ENCODE measurements around the gene RIT2. TPM values are rescaled to one million over a fixed set of nuclear protein-coding genes. Genes with fewer than 3 reads are reported as not detected.

Gene RIT2
- total and polyA plus RNA-seq, 7 donors: not detected

- no peak for DNase-seq
- Histone ChIP-seq H3K27me3 (ENCODE audit: insufficient read depth in 3 of 3, low read length in 2 of 3) (no peaks in the 10 kb centered on the region), H3K4me3 (no peak overlapping the region), H3K36me3 (ENCODE audit: insufficient read depth in 1 of 2, low read depth in 1 of 2) (no peaks in the 10 kb centered on the region), H3K4me1 (no peaks in the 10 kb centered on the region), H3K9me3 (no peaks in the 10 kb centered on the region), H3K27ac (no peak overlapping the region)
- intact Hi-C loops (cut with DNase I): no loop called here
- TF ChIP-seq CTCF (IDR thresholded peaks at IDR 0.05): no peak
- 48 to 79% (median 66%) methylated on average over 4 of the region's 4 CpGs for WGBS, 3 donors
- no peak for ATAC-seq
These were observed 46.7 kb downstream of the RIT2 start for GRCh38 chr18:43068781-43069180.

- WGBS, 3 donors: 74 to 90% (median 90%) methylated on average over 1 of the region's 1 CpG
- no peak for TF ChIP-seq CTCF (IDR thresholded peaks at IDR 0.05)
- intact Hi-C loops (cut with DNase I): no loop called here
- ATAC-seq (no peak), DNase-seq (no peak)
- Histone ChIP-seq H3K4me1 (no peaks in the 10 kb centered on the region), H3K27me3 (ENCODE audit: insufficient read depth in 3 of 3, low read length in 2 of 3) (no peaks in the 10 kb centered on the region), H3K9me3 (no peaks in the 10 kb centered on the region), H3K27ac (no peak overlapping the region), H3K36me3 (ENCODE audit: insufficient read depth in 1 of 2, low read depth in 1 of 2) (no peaks in the 10 kb centered on the region), H3K4me3 (no peak overlapping the region)
These were observed 47.9 kb downstream of the RIT2 start for GRCh38 chr18:43067570-43067969.

- intact Hi-C loops (cut with DNase I): no loop called here
- Histone ChIP-seq H3K4me3 (no peak overlapping the region), H3K27ac (no peak overlapping the region), H3K36me3 (ENCODE audit: insufficient read depth in 1 of 2, low read depth in 1 of 2) (no peaks in the 10 kb centered on the region), H3K9me3 (no peaks in the 10 kb centered on the region), H3K27me3 (ENCODE audit: insufficient read depth in 3 of 3, low read length in 2 of 3) (no peaks in the 10 kb centered on the region), H3K4me1 (no peaks in the 10 kb centered on the region)
- 81 to 84% (median 82%) methylated on average over 6 of the region's 6 CpGs for WGBS, 3 donors
- ATAC-seq (no peak), DNase-seq (no peak)
- TF ChIP-seq CTCF (IDR thresholded peaks at IDR 0.05): no peak
These were observed 53.7 kb downstream of the RIT2 start for GRCh38 chr18:43061816-43062215.

- Histone ChIP-seq H3K4me3 (no peak overlapping the region), H3K27ac (no peak overlapping the region), H3K36me3 (ENCODE audit: insufficient read depth in 1 of 2, low read depth in 1 of 2) (no peaks in the 10 kb centered on the region), H3K27me3 (ENCODE audit: insufficient read depth in 3 of 3, low read length in 2 of 3) (no peaks in the 10 kb centered on the region), H3K4me1 (no peaks in the 10 kb centered on the region), H3K9me3 (no peaks in the 10 kb centered on the region)
- WGBS, 3 donors: 80 to 95% (median 95%) methylated on average over 4 of the region's 4 CpGs
- TF ChIP-seq CTCF (IDR thresholded peaks at IDR 0.05): no peak
- intact Hi-C loops (cut with DNase I): no loop called here
- ATAC-seq: no peak
- no peak for DNase-seq
These were observed 54.2 kb downstream of the RIT2 start for GRCh38 chr18:43061318-43061717.

GRCh38 chr18:43060020-43060419 is 55.5 kb downstream of the RIT2 start:
- H3K9me3 ChIP-seq: no peaks in the 10 kb centered on the region
- no peak for DNase-seq
- H3K36me3 ChIP-seq (ENCODE audit: insufficient read depth in 1 of 2, low read depth in 1 of 2): no peaks in the 10 kb centered on the region
- H3K4me3 ChIP-seq: no peak overlapping the region
- intact Hi-C loops (cut with DNase I): no loop called here
- no peak for ATAC-seq
- 46 to 51% (median 47%) methylated on average over 1 of the region's 1 CpG for WGBS, 3 donors
- H3K27me3 ChIP-seq (ENCODE audit: insufficient read depth in 3 of 3, low read length in 2 of 3): no peaks in the 10 kb centered on the region
- TF ChIP-seq CTCF (IDR thresholded peaks at IDR 0.05): no peak
- no peak overlapping the region for H3K27ac ChIP-seq
- no peaks in the 10 kb centered on the region for H3K4me1 ChIP-seq

Data from psoas muscle (tissue), 8 donors.